HUDEP-2 (cell line): ENCODE measurements around the gene HERC4.
"Not testable (repeated sequence)": the region's sequence is repeated elsewhere in the genome, so short reads cannot be mapped to it uniquely, and the experiment has no call there.

Experiments
- DNase-seq, 76 experiments: peaks; one replicate each; lab custom pipeline; 2025; ENCODE audit not compliant: unreplicated experiment in 76 of 76; lab: John Stamatoyannopoulos, UW

HERC4 gene

GRCh38 chr10:68090586-68090985 lies 15.5 kb upstream of the HERC4 start:
- no peak for DNase-seq

- DNase-seq: no peak
Observed at GRCh38 chr10:68088740-68089139, 13.7 kb upstream of the HERC4 start.

DNA sequence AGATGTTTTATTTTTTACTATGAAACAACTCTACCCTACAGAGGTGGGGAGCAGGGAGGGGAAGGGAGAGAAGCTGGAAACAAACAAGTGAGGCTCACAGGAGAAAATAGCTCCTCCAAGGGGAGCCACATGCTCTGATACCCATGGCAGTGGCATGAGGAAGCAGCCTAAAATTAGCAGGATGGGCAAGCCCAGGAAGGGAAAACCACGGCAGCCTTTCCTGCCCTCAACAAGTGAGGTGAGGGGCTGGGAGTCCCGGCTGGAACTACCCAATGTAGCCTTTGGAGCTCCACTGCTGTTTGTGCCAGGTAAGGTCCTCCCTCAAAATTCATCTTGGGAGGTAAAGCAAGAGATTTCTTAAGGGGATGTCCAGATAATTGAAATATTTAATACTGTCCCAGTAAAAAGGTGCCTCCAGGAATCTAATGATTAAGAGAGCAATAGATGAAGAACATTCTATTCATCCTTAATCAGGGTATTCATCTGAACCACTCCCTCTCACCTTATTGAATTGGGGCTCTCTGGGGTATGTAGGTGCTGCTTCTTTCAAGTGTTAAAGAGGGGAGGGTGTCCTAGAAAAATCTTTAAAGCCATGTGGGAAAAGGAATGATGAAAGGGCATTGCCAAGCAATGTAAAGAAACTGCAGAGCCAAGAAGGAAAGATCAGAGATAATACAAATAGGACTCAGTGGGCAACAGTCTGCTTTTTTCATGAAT lies 12.8 kb upstream of the HERC4 start:
- no peak for DNase-seq

- no peak for DNase-seq
Observed at GRCh38 chr10:68086910-68087684, 12.0 kb upstream of the HERC4 start.

DNA sequence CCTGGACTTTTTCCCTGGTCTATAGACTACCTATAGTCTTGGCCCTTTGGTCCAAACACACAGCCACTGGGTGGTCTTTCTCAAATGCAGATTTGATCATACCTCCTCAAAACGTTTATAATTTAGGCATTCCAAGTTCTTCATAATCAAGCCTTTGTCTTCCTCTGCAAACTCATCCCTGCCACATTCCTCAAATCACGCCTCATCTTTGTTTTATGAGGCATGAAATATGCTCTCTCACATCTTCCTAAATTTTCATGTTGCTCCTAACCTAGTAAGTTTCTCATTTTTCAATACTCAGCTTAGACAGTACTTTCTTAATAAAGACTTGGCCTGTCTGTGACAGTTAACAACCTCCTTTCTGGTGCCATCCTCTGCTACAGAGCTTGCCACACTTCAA lies 10.9 kb upstream of the HERC4 start:
- DNase-seq: no peak

GRCh38 chr10:68084469-68084868 lies 9.4 kb upstream of the HERC4 start:
- no peak for DNase-seq

- DNase-seq: no peak
Observed at GRCh38 chr10:68083953-68084352, 8.9 kb upstream of the HERC4 start.

- no peak for DNase-seq
Observed at GRCh38 chr10:68082872-68083271, 7.8 kb upstream of the HERC4 start.

DNA sequence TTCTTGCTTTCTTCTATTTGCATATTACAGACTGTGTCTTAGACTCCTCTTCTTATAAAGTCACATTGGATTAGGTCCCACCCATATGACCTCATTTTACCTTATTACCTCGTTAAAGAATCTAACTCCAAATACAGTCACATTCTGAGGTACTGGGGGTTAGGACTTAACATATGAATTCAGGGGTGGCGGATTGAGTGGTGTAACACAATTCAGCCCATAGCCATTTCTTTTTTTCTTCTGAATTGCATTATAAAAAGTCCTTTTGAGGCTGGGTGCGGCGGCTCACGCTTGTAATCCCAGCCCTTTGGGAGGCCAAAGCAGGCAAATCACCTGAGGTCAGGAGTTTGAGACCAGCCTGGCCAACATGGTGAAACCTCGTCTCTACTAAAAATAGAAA lies 6.8 kb upstream of the HERC4 start:
- DNase-seq: no peak

DNA sequence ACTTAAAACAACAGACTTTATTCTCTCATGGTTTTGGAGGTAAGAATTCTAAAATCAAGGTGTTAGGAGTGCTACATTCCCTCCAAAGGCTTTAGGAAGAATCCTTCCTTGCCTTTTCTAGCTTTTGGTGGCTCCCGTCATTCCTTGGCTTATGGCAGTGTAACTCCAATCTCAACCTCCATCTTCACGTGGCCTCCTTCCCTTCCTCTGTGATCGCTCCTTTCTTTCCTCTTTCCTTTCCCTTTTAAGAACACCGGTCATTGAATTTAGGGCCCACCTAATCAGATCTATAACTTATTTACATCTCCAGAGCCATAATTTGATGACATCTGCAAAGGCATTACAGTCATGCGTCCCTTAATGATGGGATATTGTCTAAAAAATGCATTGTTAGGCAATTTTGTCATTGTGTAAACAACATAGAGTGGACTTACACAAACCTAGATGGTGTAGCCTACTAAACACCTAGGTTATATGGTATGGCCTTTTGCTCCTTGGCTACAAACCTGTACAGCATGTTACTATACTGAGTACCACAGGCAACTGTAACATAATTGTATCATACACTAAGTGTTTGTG lies 5.9 kb upstream of the HERC4 start:
- DNase-seq: no peak

GRCh38 chr10:68079434-68079833 lies 4.4 kb upstream of the HERC4 start:
- DNase-seq: no peak

DNA sequence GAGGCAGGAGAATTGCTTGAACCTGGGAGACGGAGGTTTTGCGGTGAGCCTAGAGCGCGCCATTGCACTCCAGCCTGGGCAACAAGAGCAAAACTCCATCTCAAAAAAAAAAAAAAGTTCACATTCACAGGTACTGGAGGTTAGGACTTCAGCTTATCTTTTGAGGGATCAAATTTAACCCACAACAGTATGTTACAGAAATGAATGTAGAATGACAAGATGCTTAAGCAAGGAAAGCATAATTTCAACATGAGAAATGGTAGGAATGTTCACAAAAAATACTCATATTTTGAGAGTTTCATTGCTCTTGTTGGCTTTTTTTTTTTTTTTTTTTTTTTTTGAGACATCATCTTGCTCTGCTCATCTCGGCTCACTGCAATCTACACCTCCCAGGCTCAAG lies 1.9 kb upstream of the HERC4 start:
- no peak for DNase-seq

- DNase-seq: not testable (repeated sequence)
Observed at GRCh38 chr10:68076081-68076480, 998 bp upstream of the HERC4 start.

- DNase-seq: peak in 1 of 76 experiments; percentile 18
Observed at GRCh38 chr10:68075550-68076004, 494 bp upstream of the HERC4 start.

GRCh38 chr10:68074031-68074774 lies 880 bp downstream of the HERC4 start:
- DNase-seq: peak in 9 of 76 experiments; percentile 25 to 56 (median 46)

GRCh38 chr10:68073631-68074030 lies 1.5 kb downstream of the HERC4 start:
- DNase-seq: no peak

GRCh38 chr10:68067508-68067907 lies 7.6 kb downstream of the HERC4 start:
- no peak for DNase-seq

DNA sequence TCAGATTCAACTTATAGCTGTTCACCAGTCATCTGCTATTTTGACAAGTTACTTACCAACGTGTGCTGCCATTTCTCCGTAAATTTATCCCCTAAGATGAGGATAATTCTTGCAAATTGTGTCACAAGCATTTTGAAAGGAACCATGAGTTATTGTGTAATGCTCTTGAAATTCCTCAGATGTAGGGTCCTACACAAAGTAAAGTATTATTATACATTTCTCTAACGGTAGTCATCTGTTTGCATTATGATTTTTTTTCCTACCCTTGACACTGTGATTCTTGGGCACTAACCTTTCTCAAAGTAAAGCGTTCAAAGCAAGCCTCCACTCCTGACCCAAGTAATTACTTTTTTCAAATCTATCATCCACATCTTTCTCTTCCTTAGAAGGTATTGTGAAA lies 8.1 kb downstream of the HERC4 start:
- no peak for DNase-seq

GRCh38 chr10:68053553-68053952 lies 21.5 kb downstream of the HERC4 start:
- DNase-seq: no peak

GRCh38 chr10:68052463-68052862 lies 22.6 kb downstream of the HERC4 start:
- DNase-seq: no peak
